ENCODE data around the gene CTAGE1.

CTAGE1 gene

GRCh38 chr18:22422909-22423548, 5.3 kb upstream of the CTAGE1 start:
- Histone ChIP-seq H3K9me2 (replicated peaks; ENCODE audit: low read depth, low read length) (no peaks in the 10 kb centered on the region), H3K4me1 (ENCODE audit: insufficient read depth, low read length, poor library complexity, severe bottlenecking) (no peaks in the 10 kb centered on the region), H3K9me3 (ENCODE audit: insufficient read depth, low read depth, low read length) (no peaks in the 10 kb centered on the region), H3K4me2 (ENCODE audit: low read depth, low read length, poor library complexity, severe bottlenecking) (no peak overlapping the region), H3K79me2 (ENCODE audit: insufficient read depth, low read length) (no peaks in the 10 kb centered on the region), H3F3A (ENCODE audit: low read depth) (no peaks in the 10 kb centered on the region), H3K36me3 (ENCODE audit: insufficient read depth, low read length) (no peaks in the 10 kb centered on the region), H4K20me1 (ENCODE audit: insufficient read depth, low read length, poor library complexity, severe bottlenecking) (no peaks in the 10 kb centered on the region), H3K9ac (ENCODE audit: low read depth, low read length, poor library complexity, severe bottlenecking) (no peak overlapping the region), H3K4me3 (ENCODE audit: low read length, poor library complexity, severe bottlenecking) (no peak overlapping the region), H2AFZ (ENCODE audit: low read length) (no peak overlapping the region), H3K27me3 (ENCODE audit: insufficient read depth, low read length, poor library complexity, severe bottlenecking) (no peaks in the 10 kb centered on the region)
- TF ChIP-seq CTCF (conservative IDR thresholded peaks at IDR 0.05; ENCODE audit: low read length) (no peak), EZH2phosphoT487 (IDR thresholded peaks at IDR 0.05; ENCODE audit: borderline replicate concordance) (no peak)

- Histone ChIP-seq H3K9me2 (replicated peaks; ENCODE audit: low read depth, low read length) (no peaks in the 10 kb centered on the region), H4K20me1 (ENCODE audit: insufficient read depth, low read length, poor library complexity, severe bottlenecking) (no peaks in the 10 kb centered on the region), H3K4me2 (ENCODE audit: low read depth, low read length, poor library complexity, severe bottlenecking) (no peak overlapping the region), H2AFZ (ENCODE audit: low read length) (no peak overlapping the region), H3K27me3 (ENCODE audit: insufficient read depth, low read length, poor library complexity, severe bottlenecking) (no peaks in the 10 kb centered on the region), H3K4me3 (ENCODE audit: low read length, poor library complexity, severe bottlenecking) (no peak overlapping the region), H3K36me3 (ENCODE audit: insufficient read depth, low read length) (no peaks in the 10 kb centered on the region), H3K79me2 (ENCODE audit: insufficient read depth, low read length) (no peaks in the 10 kb centered on the region), H3F3A (ENCODE audit: low read depth) (no peaks in the 10 kb centered on the region), H3K4me1 (ENCODE audit: insufficient read depth, low read length, poor library complexity, severe bottlenecking) (no peaks in the 10 kb centered on the region), H3K9me3 (ENCODE audit: insufficient read depth, low read depth, low read length) (no peaks in the 10 kb centered on the region), H3K9ac (ENCODE audit: low read depth, low read length, poor library complexity, severe bottlenecking) (no peak overlapping the region)
- TF ChIP-seq CTCF (conservative IDR thresholded peaks at IDR 0.05; ENCODE audit: low read length) (no peak), EZH2phosphoT487 (IDR thresholded peaks at IDR 0.05; ENCODE audit: borderline replicate concordance) (no peak)
Measured at GRCh38 chr18:22420652-22421051, 2.9 kb upstream of the CTAGE1 start.

GRCh38 chr18:22412176-22412911, 5.4 kb downstream of the CTAGE1 start:
- Histone ChIP-seq H3K27me3 (ENCODE audit: insufficient read depth, low read length, poor library complexity, severe bottlenecking) (no peaks in the 10 kb centered on the region), H3K4me2 (ENCODE audit: low read depth, low read length, poor library complexity, severe bottlenecking) (no peak overlapping the region), H3K4me1 (ENCODE audit: insufficient read depth, low read length, poor library complexity, severe bottlenecking) (no peaks in the 10 kb centered on the region), H3K9me2 (replicated peaks; ENCODE audit: low read depth, low read length) (no peaks in the 10 kb centered on the region), H2AFZ (ENCODE audit: low read length) (no peak overlapping the region), H3K79me2 (ENCODE audit: insufficient read depth, low read length) (no peaks in the 10 kb centered on the region), H3K4me3 (ENCODE audit: low read length, poor library complexity, severe bottlenecking) (no peak overlapping the region), H3K9me3 (ENCODE audit: insufficient read depth, low read depth, low read length) (no peaks in the 10 kb centered on the region; the same call in 1 of the 2 replicates), H3F3A (ENCODE audit: low read depth) (no peaks in the 10 kb centered on the region), H3K36me3 (ENCODE audit: insufficient read depth, low read length) (no peaks in the 10 kb centered on the region), H4K20me1 (ENCODE audit: insufficient read depth, low read length, poor library complexity, severe bottlenecking) (no peaks in the 10 kb centered on the region), H3K9ac (ENCODE audit: low read depth, low read length, poor library complexity, severe bottlenecking) (no peak overlapping the region)
- TF ChIP-seq EZH2phosphoT487 (IDR thresholded peaks at IDR 0.05; ENCODE audit: borderline replicate concordance): no peak
